HEK293 (cell line): ENCODE data around the gene KCNJ6.

Experiments used
- CTCF ChIA-PET: fragments of 350-600 bp; formaldehyde crosslinking; extraction: SDS; loops from one replicate; lab custom pipeline; 2021; ENCODE audit warnings: antibody characterized with exemption; lab: Yijun Ruan, JAX
- POLR2A ChIA-PET: fragments of 300-600 bp; formaldehyde crosslinking; extraction: SDS; loops from one replicate; lab custom pipeline; 2020; ENCODE audit warnings: antibody characterized with exemption, inconsistent platforms; lab: Yijun Ruan, JAX
- H3K27ac ChIP-seq: fragments of 200-500 bp; sonication (Bioruptor generic); 2 replicates; pipeline ENCODE4 v1.5.1; 2014; ENCODE audit warnings: low read depth, low read length, control low read depth, inconsistent platforms; ENCODE audit errors: extremely low read depth
- H3K36me3 ChIP-seq, 2 experiments: fragments of 200-500 bp in 1 of 2; sonication (Bioruptor generic) in 1 of 2; 1 replicate in 1 of 2; 2 replicates in 1 of 2; pipeline ENCODE4 v1.5.1; 2014 to 2017; ENCODE audit warnings: inconsistent platforms in 2 of 2, low read length in 2 of 2; ENCODE audit not compliant: control insufficient read depth in 2 of 2, insufficient read depth in 1 of 2
- H3K4me1 ChIP-seq: fragments of 200-500 bp; sonication (Bioruptor generic); 2 replicates; pipeline ENCODE4 v1.5.1; 2014; ENCODE audit warnings: mild to moderate bottlenecking, low read length, inconsistent platforms; ENCODE audit not compliant: control insufficient read depth, insufficient read depth
- H3K4me3 ChIP-seq: 2 replicates; pipeline ENCODE4 v1.5.1; 2011; ENCODE audit warnings: low read depth, mild to moderate bottlenecking, control low read depth, low read length, moderate library complexity
- H3K9me3 ChIP-seq: fragments of 200-500 bp; sonication (Bioruptor generic); 2 replicates; pipeline ENCODE4 v1.5.1; 2014; ENCODE audit warnings: low read depth, low read length, inconsistent platforms; ENCODE audit not compliant: control insufficient read depth, insufficient read depth
- FEZF1 ChIP-seq: fragments of 450-650 bp; formaldehyde crosslinking; IDR thresholded peaks from 2 replicates; pipeline ENCODE4 v1.5.1; 2016; ENCODE audit warnings: missing biosample characterization, missing genetic modification characterization
- HOXA7 ChIP-seq: sonication (generic); formaldehyde crosslinking; IDR thresholded peaks from 2 replicates; pipeline ENCODE4 v1.8.1; 2022; ENCODE audit warnings: missing genetic modification reagents, borderline replicate concordance
- IKZF3 ChIP-seq: fragments of 450-650 bp; IDR thresholded peaks from 2 replicates; pipeline ENCODE4 v1.5.0; 2018; ENCODE audit warnings: missing biosample characterization, mild to moderate bottlenecking, missing genetic modification characterization, moderate library complexity
- KLF1 ChIP-seq: fragments of 450-650 bp; formaldehyde crosslinking; IDR thresholded peaks from 2 replicates; pipeline ENCODE4 v1.5.1; 2016; ENCODE audit warnings: missing biosample characterization, missing genetic modification characterization
- ZFP37 ChIP-seq: fragments of 450-650 bp; formaldehyde crosslinking; IDR thresholded peaks from 2 replicates; pipeline ENCODE4 v1.5.1; 2016; ENCODE audit warnings: missing biosample characterization, missing genetic modification characterization
- ZFP69B ChIP-seq: fragments of 450-650 bp; formaldehyde crosslinking; IDR thresholded peaks from 2 replicates; pipeline ENCODE4 v1.5.1; 2016; ENCODE audit warnings: missing biosample characterization, missing genetic modification characterization
- ZNF10 ChIP-seq: fragments of 450-650 bp; formaldehyde crosslinking; IDR thresholded peaks from 2 replicates; pipeline ENCODE4 v1.5.1; 2017; ENCODE audit warnings: missing biosample characterization, missing genetic modification characterization
- ZNF184 ChIP-seq: fragments of 450-650 bp; IDR thresholded peaks from 2 replicates; pipeline ENCODE4 v1.5.1; 2018; ENCODE audit warnings: missing biosample characterization, mild to moderate bottlenecking, missing genetic modification characterization
- ZNF214 ChIP-seq: fragments of 450-650 bp; formaldehyde crosslinking; IDR thresholded peaks from 2 replicates; pipeline ENCODE4 v1.5.1; 2017; ENCODE audit warnings: missing biosample characterization, mild to moderate bottlenecking, missing genetic modification characterization, borderline replicate concordance
- ZNF24 ChIP-seq: fragments of 450-650 bp; formaldehyde crosslinking; IDR thresholded peaks from 2 replicates; pipeline ENCODE4 v1.5.1; 2016; ENCODE audit warnings: missing biosample characterization, missing genetic modification characterization
- ZNF350 ChIP-seq: fragments of 450-650 bp; formaldehyde crosslinking; IDR thresholded peaks from 2 replicates; pipeline ENCODE4 v1.5.0; 2017; ENCODE audit warnings: missing biosample characterization, mild to moderate bottlenecking, missing genetic modification characterization
- ZNF391 ChIP-seq: fragments of 450-650 bp; formaldehyde crosslinking; IDR thresholded peaks from 2 replicates; pipeline ENCODE4 v1.5.1; 2016; ENCODE audit warnings: low read depth, missing biosample characterization, missing genetic modification characterization, borderline replicate concordance
- ZNF426 ChIP-seq: fragments of 450-650 bp; formaldehyde crosslinking; IDR thresholded peaks from 2 replicates; pipeline ENCODE4 v1.5.1; 2017; ENCODE audit warnings: missing biosample characterization, missing genetic modification characterization, mild to moderate bottlenecking, inconsistent platforms, moderate library complexity
- ZNF514 ChIP-seq: fragments of 450-650 bp; formaldehyde crosslinking; IDR thresholded peaks from 2 replicates; pipeline ENCODE4 v1.5.1; 2016; ENCODE audit warnings: missing biosample characterization, missing genetic modification characterization
- ZNF529 ChIP-seq: fragments of 450-650 bp; formaldehyde crosslinking; IDR thresholded peaks from 2 replicates; pipeline ENCODE4 v1.5.1; 2017; ENCODE audit warnings: missing genetic modification characterization, missing biosample characterization; ENCODE audit not compliant: insufficient replicate concordance
- ZNF624 ChIP-seq: fragments of 450-650 bp; formaldehyde crosslinking; IDR thresholded peaks from 2 replicates; pipeline ENCODE4 v1.5.1; 2017; ENCODE audit warnings: missing biosample characterization, missing genetic modification characterization
- ZNF76 ChIP-seq: fragments of 450-650 bp; formaldehyde crosslinking; IDR thresholded peaks from 2 replicates; pipeline ENCODE4; 2016; ENCODE audit warnings: low read depth, missing biosample characterization, missing genetic modification characterization, borderline replicate concordance
- ZNF792 ChIP-seq: fragments of 450-650 bp; formaldehyde crosslinking; IDR thresholded peaks from 2 replicates; pipeline ENCODE4 v1.5.1; 2016; ENCODE audit warnings: missing biosample characterization, missing genetic modification characterization
- ZSCAN30 ChIP-seq: fragments of 450-650 bp; IDR thresholded peaks from 2 replicates; pipeline ENCODE4 v1.5.1; 2018; ENCODE audit warnings: missing biosample characterization, mild to moderate bottlenecking, missing genetic modification characterization, moderate library complexity
- TF ChIP-seq, protein P1 (sequence below): fragments of 450-650 bp; formaldehyde crosslinking; IDR thresholded peaks from 2 replicates; pipeline ENCODE4 v1.5.1; 2016; ENCODE audit warnings: missing biosample characterization, missing genetic modification characterization, borderline replicate concordance
- TF ChIP-seq, protein P2 (sequence below): fragments of 450-650 bp; formaldehyde crosslinking; IDR thresholded peaks from 2 replicates; pipeline ENCODE4 v1.5.1; 2017; ENCODE audit warnings: missing biosample characterization, missing genetic modification characterization
- TF ChIP-seq, protein P3 (sequence below): fragments of 450-650 bp; IDR thresholded peaks from 2 replicates; pipeline ENCODE4 v1.5.1; 2018; ENCODE audit warnings: missing biosample characterization, mild to moderate bottlenecking, missing genetic modification characterization
- TF ChIP-seq, protein P4 (sequence below): fragments of 450-650 bp; IDR thresholded peaks from 2 replicates; pipeline ENCODE4 v1.5.1; 2018; ENCODE audit warnings: missing biosample characterization, missing genetic modification characterization
- TF ChIP-seq, protein P5 (sequence below): fragments of 450-650 bp; formaldehyde crosslinking; IDR thresholded peaks from 2 replicates; pipeline ENCODE4 v1.5.1; 2016; ENCODE audit warnings: missing biosample characterization, missing genetic modification characterization

Gene KCNJ6

DNA sequence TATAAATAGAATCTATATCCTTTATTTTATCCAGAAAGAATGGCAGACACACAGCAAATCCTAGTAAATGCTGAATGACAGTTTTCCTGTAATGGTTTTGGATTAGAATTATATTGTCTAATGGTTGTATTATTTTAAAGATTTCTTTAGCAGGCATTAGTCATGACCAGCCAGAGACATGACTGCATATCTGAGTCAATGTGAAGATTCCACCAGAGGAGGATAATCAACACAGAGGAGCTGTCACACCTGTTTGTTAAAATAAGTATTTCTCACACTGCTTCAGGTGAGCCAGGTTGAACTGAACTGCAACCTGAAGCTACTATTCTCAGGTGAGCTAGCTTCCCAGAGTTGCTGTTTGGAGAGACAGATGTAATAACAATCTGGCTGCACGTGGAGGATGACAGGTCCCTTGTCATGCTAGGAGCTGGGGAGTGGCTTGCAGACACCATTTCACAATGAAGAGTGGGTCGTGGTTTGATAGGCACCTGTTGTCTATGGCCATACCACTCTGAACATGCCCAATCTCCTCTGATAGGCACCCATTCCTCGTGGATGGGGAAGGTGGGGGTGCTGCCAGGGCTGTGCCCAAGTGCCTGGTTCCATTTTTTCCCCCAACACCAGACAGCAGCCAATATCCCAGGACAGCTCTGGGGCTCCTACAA, 94.3 kb downstream of the KCNJ6 start (continued):
- TF ChIP-seq, protein P1, sequence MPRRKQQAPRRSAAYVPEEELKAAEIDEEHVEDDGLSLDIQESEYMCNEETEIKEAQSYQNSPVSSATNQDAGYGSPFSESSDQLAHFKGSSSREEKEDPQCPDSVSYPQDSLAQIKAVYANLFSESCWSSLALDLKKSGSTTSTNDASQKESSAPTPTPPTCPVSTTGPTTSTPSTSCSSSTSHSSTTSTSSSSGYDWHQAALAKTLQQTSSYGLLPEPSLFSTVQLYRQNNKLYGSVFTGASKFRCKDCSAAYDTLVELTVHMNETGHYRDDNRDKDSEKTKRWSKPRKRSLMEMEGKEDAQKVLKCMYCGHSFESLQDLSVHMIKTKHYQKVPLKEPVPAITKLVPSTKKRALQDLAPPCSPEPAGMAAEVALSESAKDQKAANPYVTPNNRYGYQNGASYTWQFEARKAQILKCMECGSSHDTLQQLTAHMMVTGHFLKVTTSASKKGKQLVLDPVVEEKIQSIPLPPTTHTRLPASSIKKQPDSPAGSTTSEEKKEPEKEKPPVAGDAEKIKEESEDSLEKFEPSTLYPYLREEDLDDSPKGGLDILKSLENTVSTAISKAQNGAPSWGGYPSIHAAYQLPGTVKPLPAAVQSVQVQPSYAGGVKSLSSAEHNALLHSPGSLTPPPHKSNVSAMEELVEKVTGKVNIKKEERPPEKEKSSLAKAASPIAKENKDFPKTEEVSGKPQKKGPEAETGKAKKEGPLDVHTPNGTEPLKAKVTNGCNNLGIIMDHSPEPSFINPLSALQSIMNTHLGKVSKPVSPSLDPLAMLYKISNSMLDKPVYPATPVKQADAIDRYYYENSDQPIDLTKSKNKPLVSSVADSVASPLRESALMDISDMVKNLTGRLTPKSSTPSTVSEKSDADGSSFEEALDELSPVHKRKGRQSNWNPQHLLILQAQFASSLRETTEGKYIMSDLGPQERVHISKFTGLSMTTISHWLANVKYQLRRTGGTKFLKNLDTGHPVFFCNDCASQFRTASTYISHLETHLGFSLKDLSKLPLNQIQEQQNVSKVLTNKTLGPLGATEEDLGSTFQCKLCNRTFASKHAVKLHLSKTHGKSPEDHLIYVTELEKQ (tag by site-specific recombination), result no peak
- TF ChIP-seq FEZF1 (tag by site-specific recombination), result no peak
- TF ChIP-seq ZNF624 (tag by site-specific recombination), result no peak
- TF ChIP-seq, protein P2, sequence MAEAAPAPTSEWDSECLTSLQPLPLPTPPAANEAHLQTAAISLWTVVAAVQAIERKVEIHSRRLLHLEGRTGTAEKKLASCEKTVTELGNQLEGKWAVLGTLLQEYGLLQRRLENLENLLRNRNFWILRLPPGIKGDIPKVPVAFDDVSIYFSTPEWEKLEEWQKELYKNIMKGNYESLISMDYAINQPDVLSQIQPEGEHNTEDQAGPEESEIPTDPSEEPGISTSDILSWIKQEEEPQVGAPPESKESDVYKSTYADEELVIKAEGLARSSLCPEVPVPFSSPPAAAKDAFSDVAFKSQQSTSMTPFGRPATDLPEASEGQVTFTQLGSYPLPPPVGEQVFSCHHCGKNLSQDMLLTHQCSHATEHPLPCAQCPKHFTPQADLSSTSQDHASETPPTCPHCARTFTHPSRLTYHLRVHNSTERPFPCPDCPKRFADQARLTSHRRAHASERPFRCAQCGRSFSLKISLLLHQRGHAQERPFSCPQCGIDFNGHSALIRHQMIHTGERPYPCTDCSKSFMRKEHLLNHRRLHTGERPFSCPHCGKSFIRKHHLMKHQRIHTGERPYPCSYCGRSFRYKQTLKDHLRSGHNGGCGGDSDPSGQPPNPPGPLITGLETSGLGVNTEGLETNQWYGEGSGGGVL (tag by site-specific recombination), result no peak
- TF ChIP-seq ZNF76, result no peak

DNA sequence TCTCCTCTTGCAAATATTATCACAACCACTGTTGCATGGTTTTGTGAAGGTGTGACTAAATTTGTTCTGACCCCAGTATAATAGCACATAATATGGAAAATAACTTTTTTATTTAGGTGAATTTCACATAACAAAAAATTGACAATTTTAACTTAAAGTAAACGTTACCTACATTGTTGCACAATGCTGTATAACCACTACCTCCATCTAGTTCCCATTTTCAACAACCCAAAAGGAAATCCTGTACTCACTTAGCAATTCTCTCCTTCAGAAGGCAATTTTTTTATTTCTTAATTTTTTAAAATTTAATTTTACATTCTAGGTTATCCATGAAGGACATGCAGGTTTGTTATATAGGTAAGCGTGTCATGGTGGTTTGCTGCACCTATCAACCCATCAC, 95.2 kb downstream of the KCNJ6 start:
- CTCF ChIA-PET, result interaction anchor here (2.0 kb wide), 1 partner anchor 10 kb away, joined by 5 read pairs; no protein-coding TSS in a partner anchor
- no peak overlapping the region for H3K4me3 ChIP-seq
- POLR2A ChIA-PET, result no interaction called here
- TF ChIP-seq ZFP69B (no peak), ZNF350 (tag by site-specific recombination) (no peak), ZNF214 (tag by site-specific recombination) (no peak), KLF1 (tag by site-specific recombination) (no peak), ZNF24 (tag by site-specific recombination) (no peak), ZFP37 (tag by site-specific recombination) (no peak), ZNF391 (tag by site-specific recombination) (no peak), ZNF792 (tag by site-specific recombination) (no peak), ZNF426 (no peak)
- TF ChIP-seq, protein P3, sequence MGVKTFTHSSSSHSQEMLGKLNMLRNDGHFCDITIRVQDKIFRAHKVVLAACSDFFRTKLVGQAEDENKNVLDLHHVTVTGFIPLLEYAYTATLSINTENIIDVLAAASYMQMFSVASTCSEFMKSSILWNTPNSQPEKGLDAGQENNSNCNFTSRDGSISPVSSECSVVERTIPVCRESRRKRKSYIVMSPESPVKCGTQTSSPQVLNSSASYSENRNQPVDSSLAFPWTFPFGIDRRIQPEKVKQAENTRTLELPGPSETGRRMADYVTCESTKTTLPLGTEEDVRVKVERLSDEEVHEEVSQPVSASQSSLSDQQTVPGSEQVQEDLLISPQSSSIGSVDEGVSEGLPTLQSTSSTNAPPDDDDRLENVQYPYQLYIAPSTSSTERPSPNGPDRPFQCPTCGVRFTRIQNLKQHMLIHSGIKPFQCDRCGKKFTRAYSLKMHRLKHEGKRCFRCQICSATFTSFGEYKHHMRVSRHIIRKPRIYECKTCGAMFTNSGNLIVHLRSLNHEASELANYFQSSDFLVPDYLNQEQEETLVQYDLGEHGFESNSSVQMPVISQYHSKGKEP (tag by site-specific recombination), result no peak
- TF ChIP-seq, all 188 proteins: peak for 0
- Histone ChIP-seq H3K36me3 (no peaks in the 10 kb centered on the region), H3K27ac (no peak overlapping the region), H3K4me1 (no peaks in the 10 kb centered on the region), H3K9me3 (no peaks in the 10 kb centered on the region)

DNA sequence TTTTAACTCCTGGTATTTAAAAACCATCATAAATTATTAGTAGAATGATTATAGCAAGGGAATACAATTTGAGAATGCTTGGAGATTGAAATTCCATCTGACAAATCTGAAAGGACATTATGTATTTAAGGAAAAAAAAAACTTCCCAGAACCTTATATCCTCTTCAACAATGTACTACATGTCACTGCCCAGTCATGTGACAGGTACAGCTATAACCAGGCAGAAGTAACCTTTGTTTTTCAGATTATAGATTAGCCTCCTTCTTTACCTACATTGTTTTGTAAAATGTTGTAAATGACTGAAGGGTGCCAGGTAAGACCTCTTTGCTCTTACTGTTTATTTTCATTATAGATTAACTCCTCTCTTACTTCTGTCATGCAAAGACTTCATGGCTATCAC, 96.9 kb downstream of the KCNJ6 start:
- H3K4me3 ChIP-seq, result no peak overlapping the region
- H3K9me3 ChIP-seq, result no peaks in the 10 kb centered on the region
- no peak overlapping the region for H3K27ac ChIP-seq
- POLR2A ChIA-PET, result no interaction called here
- H3K4me1 ChIP-seq, result no peaks in the 10 kb centered on the region
- H3K36me3 ChIP-seq, result no peaks in the 10 kb centered on the region
- CTCF ChIA-PET, result interaction anchor here (0.8 to 2.0 kb wide), 2 partner anchors 8 to 19 kb away, joined by 3 to 5 read pairs; no protein-coding TSS in a partner anchor
- TF ChIP-seq, protein P4, sequence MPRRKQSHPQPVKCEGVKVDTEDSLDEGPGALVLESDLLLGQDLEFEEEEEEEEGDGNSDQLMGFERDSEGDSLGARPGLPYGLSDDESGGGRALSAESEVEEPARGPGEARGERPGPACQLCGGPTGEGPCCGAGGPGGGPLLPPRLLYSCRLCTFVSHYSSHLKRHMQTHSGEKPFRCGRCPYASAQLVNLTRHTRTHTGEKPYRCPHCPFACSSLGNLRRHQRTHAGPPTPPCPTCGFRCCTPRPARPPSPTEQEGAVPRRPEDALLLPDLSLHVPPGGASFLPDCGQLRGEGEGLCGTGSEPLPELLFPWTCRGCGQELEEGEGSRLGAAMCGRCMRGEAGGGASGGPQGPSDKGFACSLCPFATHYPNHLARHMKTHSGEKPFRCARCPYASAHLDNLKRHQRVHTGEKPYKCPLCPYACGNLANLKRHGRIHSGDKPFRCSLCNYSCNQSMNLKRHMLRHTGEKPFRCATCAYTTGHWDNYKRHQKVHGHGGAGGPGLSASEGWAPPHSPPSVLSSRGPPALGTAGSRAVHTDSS (tag by site-specific recombination), result no peak
- TF ChIP-seq ZNF529 (no peak), ZNF10 (tag by site-specific recombination) (no peak), ZNF184 (tag by site-specific recombination) (no peak), ZSCAN30 (tag by site-specific recombination) (no peak), ZFP69B (no peak), HOXA7 (CRISPR knock-in tag) (no peak), ZNF514 (no peak), IKZF3 (tag by site-specific recombination) (no peak)
- TF ChIP-seq, protein P5, sequence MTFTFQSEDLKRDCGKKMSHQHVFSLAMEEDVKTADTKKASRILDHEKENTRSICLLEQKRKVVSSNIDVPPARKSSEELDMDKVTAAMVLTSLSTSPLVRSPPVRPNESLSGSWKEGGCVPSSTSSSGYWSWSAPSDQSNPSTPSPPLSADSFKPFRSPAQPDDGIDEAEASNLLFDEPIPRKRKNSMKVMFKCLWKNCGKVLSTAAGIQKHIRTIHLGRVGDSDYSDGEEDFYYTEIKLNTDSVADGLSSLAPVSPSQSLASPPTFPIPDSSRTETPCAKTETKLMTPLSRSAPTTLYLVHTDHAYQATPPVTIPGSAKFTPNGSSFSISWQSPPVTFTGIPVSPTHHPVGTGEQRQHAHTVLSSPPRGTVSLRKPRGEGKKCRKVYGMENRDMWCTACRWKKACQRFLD (tag by site-specific recombination), result no peak
